Psoas muscle (tissue), 8 donors: ENCODE data around the gene TRIM33. TPM values are rescaled to one million over a fixed set of nuclear protein-coding genes. Genes with fewer than 3 reads are reported as not detected.
"Not testable (repeated sequence)": the region's sequence is repeated elsewhere in the genome, so short reads cannot be mapped to it uniquely, and the experiment has no call there.

Experiments used
- ATAC-seq, 4 donors: fragments of 200-7000 bp; cut with Tn5 transposase; one replicate each; pipeline ENCODE4 v1.9.1; 2020; ENCODE audit warnings: moderate library complexity in 3 of 4, mild to moderate bottlenecking in 2 of 4
- DNase-seq, 2 donors: peaks; one replicate each; pipeline ENCODE4 v3.0.0-alpha.2; 2020
- H3K27ac ChIP-seq: fragments of 200-600 bp; one replicate; pipeline ENCODE4 v1.8.0; 2022
- H3K27me3 ChIP-seq, 3 donors: fragments of 200-600 bp in 1 of 3; one replicate each; pipeline versions ENCODE4 v1.6.1 to v1.8.0; 2013 to 2022; ENCODE audit warnings: low read length in 2 of 3, mild to moderate bottlenecking in 2 of 3, moderate library complexity in 1 of 3; ENCODE audit not compliant: insufficient read depth in 3 of 3
- H3K36me3 ChIP-seq, 2 donors: fragments of 200-600 bp in 1 of 2; one replicate each; pipeline versions ENCODE4 v1.6.1 to v1.8.0; 2013 to 2022; ENCODE audit warnings: low read depth in 1 of 2, mild to moderate bottlenecking in 1 of 2, moderate library complexity in 1 of 2; ENCODE audit not compliant: insufficient read depth in 1 of 2
- H3K4me1 ChIP-seq: fragments of 200-600 bp; one replicate; pipeline ENCODE4 v1.8.0; 2022
- H3K4me3 ChIP-seq: fragments of 200-600 bp; one replicate; pipeline ENCODE4 v1.8.0; 2022; ENCODE audit warnings: mild to moderate bottlenecking
- H3K9me3 ChIP-seq: fragments of 200-600 bp; one replicate; pipeline ENCODE4 v1.8.0; 2022
- CTCF ChIP-seq: fragments of 200-600 bp; IDR thresholded peaks from one replicate; pipeline ENCODE4 v1.8.0; 2022; ENCODE audit warnings: antibody characterized with exemption
- WGBS, 3 donors: extraction: QIAGEN DNeasy Blood & Tissue Kit; methylation state at CpG; one replicate each; pipeline versions ENCODE4 v1.1.6 to v1.1.7; 2013; 5-methylcytosine and 5-hydroxymethylcytosine counted together
- intact Hi-C, 2 donors: fragments of 100-400 bp; cut with DNase I; formaldehyde crosslinking; loops; one replicate each; pipeline versions ENCODE4 v1.11.0 to v1.14.2; 2022
- polyA plus RNA-seq, 3 donors: library from polyadenylated mRNA; stranded (reverse); fragments of 200-250 nt; gene quantifications; one replicate each; pipeline ENCODE4 v1.2.3, GENCODE V29; 2013
- total RNA-seq, 4 donors: library from RNA; stranded (reverse); fragmentation: NEBNext Ultra II Directional in 2 of 4; extraction: Animal tissue kit (Norgen Biotek cat#: 25700) in 2 of 4; gene quantifications; one replicate each; pipeline versions ENCODE4 v1.2.1 to v1.2.4, GENCODE V29; 2021 to 2023
- donor health status: healthy with polysubstance abuse.
- donor health status: DM: no; HTN: no; CAD: no; lungs with moderate emphysema.
- donor health status: Bipolar disorder and iron deficiency.
- donor health status: healthy.
- donor health status: DM: yes; HTN: yes; CAD: no.
- donor health status: DM: no; HTN: no; CAD: no.
- donor health status: DM: no; HTN: no; CAD: no.
- donor health status: DM: yes; HTN: yes; CAD: no.

TRIM33 gene
- total and polyA plus RNA-seq, 7 donors = 4.6 to 22.0 (median 15.2) TPM

GRCh38 chr1:114397601-114398000 lies 113.4 kb downstream of the TRIM33 start:
- H3K4me1 ChIP-seq = no peaks in the 10 kb centered on the region
- WGBS, 3 donors = 89 to 94% (median 94%) methylated on average over 4 of the region's 4 CpGs
- TF ChIP-seq CTCF = no peak
- no peak overlapping the region for H3K27ac ChIP-seq
- no peak for ATAC-seq
- intact Hi-C loops = no loop called here
- H3K27me3 ChIP-seq = no peaks in the 10 kb centered on the region
- no peaks in the 10 kb centered on the region for H3K9me3 ChIP-seq
- no peak for DNase-seq
- no peak overlapping the region for H3K4me3 ChIP-seq
- H3K36me3 ChIP-seq = peaks cover 2 to 92% of the 10 kb centered on the region in 2 donors

GRCh38 chr1:114395863-114396262 lies 115.1 kb downstream of the TRIM33 start:
- no peak for TF ChIP-seq CTCF
- no peaks in the 10 kb centered on the region for H3K27me3 ChIP-seq
- H3K36me3 ChIP-seq = peaks cover 2 to 88% of the 10 kb centered on the region in 2 donors
- H3K27ac ChIP-seq = no peak overlapping the region
- H3K9me3 ChIP-seq = no peaks in the 10 kb centered on the region
- H3K4me1 ChIP-seq = no peaks in the 10 kb centered on the region
- ATAC-seq (no peak), DNase-seq (no peak)
- WGBS, 3 donors = 96 to 98% (median 98%) methylated on average over 1 of the region's 1 CpG
- no peak overlapping the region for H3K4me3 ChIP-seq
- intact Hi-C loops = no loop called here

GRCh38 chr1:114390960-114391359 lies 120.0 kb downstream of the TRIM33 start:
- DNase-seq (no peak), ATAC-seq (no peak)
- no peak for TF ChIP-seq CTCF
- no peaks in the 10 kb centered on the region for H3K27me3 ChIP-seq
- intact Hi-C loops = no loop called here
- H3K4me3 ChIP-seq = no peak overlapping the region
- H3K27ac ChIP-seq = no peak overlapping the region
- peaks cover 0 to 44% of the 10 kb centered on the region in 2 donors for H3K36me3 ChIP-seq
- no peaks in the 10 kb centered on the region for H3K9me3 ChIP-seq
- H3K4me1 ChIP-seq = no peaks in the 10 kb centered on the region

- Histone ChIP-seq H3K36me3 (peaks cover 0 to 40% of the 10 kb centered on the region in 2 donors), H3K9me3 (peaks cover under 1% of the 10 kb centered on the region), H3K27ac (no peak overlapping the region), H3K4me1 (no peaks in the 10 kb centered on the region), H3K27me3 (no peaks in the 10 kb centered on the region), H3K4me3 (no peak overlapping the region)
- DNase-seq (no peak), ATAC-seq (no peak)
- TF ChIP-seq CTCF = no peak
- intact Hi-C loops = no loop called here
- 84 to 92% (median 91%) methylated on average over 4 of the region's 4 CpGs for WGBS, 3 donors
Measured at GRCh38 chr1:114390361-114390760, 120.6 kb downstream of the TRIM33 start.

GRCh38 chr1:114388432-114389003 lies 122.5 kb downstream of the TRIM33 start:
- TF ChIP-seq CTCF = no peak
- no peak for DNase-seq
- Histone ChIP-seq H3K9me3 (peaks cover 13% of the 10 kb centered on the region), H3K27me3 (no peaks in the 10 kb centered on the region), H3K4me1 (no peaks in the 10 kb centered on the region), H3K36me3 (peaks cover 0 to 22% of the 10 kb centered on the region in 2 donors), H3K27ac (no peak overlapping the region), H3K4me3 (no peak overlapping the region)
- intact Hi-C loops = no loop called here
- ATAC-seq = no peak
- WGBS, 3 donors = 78 to 89% (median 86%) methylated on average over 1 of the region's 1 CpG

- ATAC-seq, H3K27ac ChIP-seq, intact Hi-C loops, H3K27me3 ChIP-seq, DNase-seq, H3K4me3 ChIP-seq, H3K4me1 ChIP-seq: not testable (repeated sequence)
- WGBS, 3 donors = 91 to 94% (median 92%) methylated on average over 6 of the region's 6 CpGs
- peaks cover 0 to 19% of the 10 kb centered on the region in 2 donors for H3K36me3 ChIP-seq
- peaks cover 13% of the 10 kb centered on the region for H3K9me3 ChIP-seq
Measured at GRCh38 chr1:114387585-114387984, 123.4 kb downstream of the TRIM33 start.
